Heart right ventricle (tissue), 16 donors: Measurements from ENCODE around the gene RARS1. TPM values are rescaled to one million over a fixed set of nuclear protein-coding genes. Genes with fewer than 3 reads are reported as not detected.

Experiments
- ATAC-seq, 8 donors: fragments of 200-7000 bp; cut with Tn5 transposase; one replicate each; pipeline ENCODE4 v1.9.1; 2020; ENCODE audit warnings: mild to moderate bottlenecking in 8 of 8, moderate library complexity in 8 of 8, moderate number of reproducible peaks in 1 of 8
- DNase-seq, 2 donors: peaks; one replicate each; pipeline ENCODE4 v3.0.0-alpha.2; 2020
- H3K27ac ChIP-seq, 10 donors: fragments of 200-600 bp; sonication (generic) in 2 of 10; one replicate each; pipeline versions ENCODE4 v1.5.0 to v1.8.0; 2020 to 2022; ENCODE audit warnings: mild to moderate bottlenecking in 3 of 10
- H3K27me3 ChIP-seq, 7 donors: fragments of 200-600 bp; one replicate each; pipeline ENCODE4 v1.8.0; 2021 to 2022; ENCODE audit warnings: mild to moderate bottlenecking in 2 of 7
- H3K36me3 ChIP-seq, 9 donors: fragments of 200-600 bp; sonication (generic) in 1 of 9; one replicate each; pipeline versions ENCODE4 v1.5.0 to v1.8.0; 2020 to 2022; ENCODE audit warnings: mild to moderate bottlenecking in 2 of 9
- H3K4me1 ChIP-seq, 9 donors: fragments of 200-600 bp; sonication (generic) in 1 of 9; one replicate each; pipeline versions ENCODE4 v1.5.0 to v1.8.0; 2020 to 2022; ENCODE audit warnings: mild to moderate bottlenecking in 4 of 9
- H3K4me3 ChIP-seq, 10 donors: fragments of 200-600 bp; sonication (generic) in 2 of 10; one replicate each; pipeline versions ENCODE4 v1.5.0 to v1.8.0; 2020 to 2022; ENCODE audit warnings: mild to moderate bottlenecking in 7 of 10, moderate library complexity in 2 of 10
- H3K9me3 ChIP-seq, 11 donors: fragments of 200-600 bp in 10 of 11; sonication (generic) in 2 of 11; one replicate each; pipeline versions ENCODE4 v1.5.0 to v1.8.0; 2013 to 2022; ENCODE audit warnings: mild to moderate bottlenecking in 2 of 11, control low read depth in 1 of 11, moderate library complexity in 1 of 11
- CTCF ChIP-seq, 9 donors: fragments of 200-600 bp; sonication (generic) in 2 of 9; IDR thresholded peaks; one replicate each; pipeline versions ENCODE4 v1.5.0 to v1.8.0; 2021 to 2022; ENCODE audit warnings: antibody characterized with exemption in 9 of 9, mild to moderate bottlenecking in 5 of 9, moderate library complexity in 1 of 9
- WGBS, 2 donors: extraction: QIAGEN DNeasy Blood & Tissue Kit; methylation state at CpG; one replicate each; pipeline ENCODE4 v1.1.7; 2013; ENCODE audit warnings: inconsistent platforms in 1 of 2; 5-methylcytosine and 5-hydroxymethylcytosine counted together
- intact Hi-C, 10 donors: fragments of 100-400 bp; cut with DNase I; formaldehyde crosslinking; loops; one replicate each; pipeline versions ENCODE4 v1.11.1 to v1.14.2; 2022
- polyA plus RNA-seq, 2 donors: library from polyadenylated mRNA; stranded (reverse); fragments of 200-250 nt; gene quantifications; one replicate each; pipeline ENCODE4 v1.2.3, GENCODE V29; 2013
- total RNA-seq, 10 donors: library from RNA; stranded (reverse); fragmentation: NEBNext Ultra II Directional in 3 of 10; extraction: Animal tissue kit (Norgen Biotek cat#: 25700) in 3 of 10; gene quantifications; one replicate each; pipeline versions ENCODE4 v1.2.1 to v1.2.4, GENCODE V29; 2021 to 2023
- donor health status: Arrhythmogenic right ventricular cardiomyopathy.
- donor health status: ischemic (EF 13 %, LVEDD 7.1; RV severe dilation, severe dysfunction).
- donor health status: healthy with polysubstance abuse.
- donor health status: DM: no; HTN: yes; CAD: no.
- donor health status: DM: no; HTN: no; CAD: no.
- donor health status: ischemic (EF 25% LVEDD 6.9; RV normal size, moderate dysfunction).
- donor health status: ischemic (EF 25% LVEDD 5.7; RV mildly dilated, moderate dysfunction).
- donor health status: healthy.
- donor health status: DM: yes; HTN: yes; CAD: no.
- donor health status: Ischemic cardiomyopathy.
- donor health status: ischemic (EF 35%, LVEDD 5.7; RV mildly dilated, moderate dysfunction).
- donor health status: nonischemic (EF 11% LVEDD 7.7; RV severe dilation, severe dysfunction).
- donor health status: DM: yes; HTN: yes; CAD: no.
- donor health status: PGD.
- donor health status: ischemic (EF 29% LVEDD 5.4; RV normal size, mild dysfunction).
- donor health status: nonischemic (EF 23%, LVEDD 6.1; RV moderate dilation, normal function).

The RARS1 gene
- total and polyA plus RNA-seq, 12 donors, result 22.4 to 52.5 (median 45.2) TPM

DNA sequence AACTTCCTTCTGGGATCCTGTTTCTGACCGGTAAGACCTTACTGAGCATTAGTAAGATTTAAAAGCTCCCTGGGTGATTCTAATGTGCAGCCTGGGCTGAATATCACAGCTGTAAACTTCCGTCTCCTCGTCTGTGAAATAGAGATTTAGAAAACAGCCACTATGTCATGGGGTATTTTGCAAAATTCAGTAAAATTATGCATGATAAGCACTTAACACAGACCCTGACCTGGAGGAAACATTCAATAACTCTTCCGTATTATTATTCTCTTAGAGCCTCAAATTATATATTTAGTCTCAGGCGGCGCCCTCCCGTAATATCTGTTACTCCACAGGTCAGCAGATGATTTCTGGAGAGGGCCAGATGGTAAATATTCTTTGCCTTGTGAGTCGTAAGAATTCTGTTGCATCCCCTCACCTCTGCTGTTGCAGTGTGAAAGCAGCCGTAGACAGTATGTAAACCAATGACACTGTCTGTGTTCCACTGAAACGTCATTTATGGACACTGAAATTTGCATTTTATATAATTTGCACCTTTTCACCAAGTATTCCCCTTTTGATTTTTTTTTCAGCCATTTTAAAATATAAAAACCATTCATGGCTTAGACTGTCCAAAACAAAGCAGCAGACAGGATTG is 39.2 kb upstream of the RARS1 start:
- intact Hi-C loops, result no loop called here
- TF ChIP-seq CTCF (IDR thresholded peaks at IDR 0.05), result no peak
- no peak overlapping the region for H3K4me3 ChIP-seq
- H3K27me3 ChIP-seq, result no peaks in the 10 kb centered on the region
- H3K36me3 ChIP-seq, result no peaks in the 10 kb centered on the region
- ATAC-seq (peak in 2 of 8 donors; percentile 15 to 20), DNase-seq (no peak)
- peaks cover 0 to 19% (median 5%) of the 10 kb centered on the region in 9 donors for H3K4me1 ChIP-seq
- H3K9me3 ChIP-seq, result no peaks in the 10 kb centered on the region
- WGBS, 2 donors, result 66 to 78% methylated on average over 10 of the region's 10 CpGs
- H3K27ac ChIP-seq, result peak overlapping the region in 2 of 10 donors; percentile 15 to 31

DNA sequence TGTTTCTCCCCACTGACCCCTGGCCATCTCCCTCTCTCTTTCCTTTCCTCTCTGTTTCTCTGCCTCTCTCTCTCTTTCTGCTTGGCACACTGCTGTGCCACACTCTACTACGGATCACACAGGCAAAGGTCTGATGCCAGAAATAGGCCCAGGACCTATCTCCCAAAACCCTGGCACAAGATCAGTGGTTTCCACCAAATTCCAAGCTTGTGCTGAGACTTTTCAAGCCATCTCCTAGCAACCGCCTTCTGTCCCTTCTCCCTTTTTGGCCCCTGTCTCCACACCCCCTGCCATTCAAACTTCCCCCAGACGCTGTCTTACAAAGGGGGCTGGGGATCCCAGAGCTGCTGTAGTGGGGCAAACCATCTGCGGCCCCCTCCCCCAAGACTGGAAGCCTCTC is 38.5 kb upstream of the RARS1 start:
- Histone ChIP-seq H3K9me3 (no peaks in the 10 kb centered on the region), H3K27ac (peak overlapping the region in 2 of 10 donors; percentile 15 to 31), H3K36me3 (no peaks in the 10 kb centered on the region), H3K4me1 (peaks cover 0 to 19% (median 5%) of the 10 kb centered on the region in 9 donors), H3K4me3 (no peak overlapping the region), H3K27me3 (no peaks in the 10 kb centered on the region)
- no peak for TF ChIP-seq CTCF (IDR thresholded peaks at IDR 0.05)
- WGBS, 2 donors, result 50 to 64% methylated on average over 4 of the region's 4 CpGs
- peak in 1 of 2 donors; percentile 20 for DNase-seq
- intact Hi-C loops, result no loop called here
- ATAC-seq, result peak in 7 of 8 donors; percentile 58 to 83 (median 79)

DNA sequence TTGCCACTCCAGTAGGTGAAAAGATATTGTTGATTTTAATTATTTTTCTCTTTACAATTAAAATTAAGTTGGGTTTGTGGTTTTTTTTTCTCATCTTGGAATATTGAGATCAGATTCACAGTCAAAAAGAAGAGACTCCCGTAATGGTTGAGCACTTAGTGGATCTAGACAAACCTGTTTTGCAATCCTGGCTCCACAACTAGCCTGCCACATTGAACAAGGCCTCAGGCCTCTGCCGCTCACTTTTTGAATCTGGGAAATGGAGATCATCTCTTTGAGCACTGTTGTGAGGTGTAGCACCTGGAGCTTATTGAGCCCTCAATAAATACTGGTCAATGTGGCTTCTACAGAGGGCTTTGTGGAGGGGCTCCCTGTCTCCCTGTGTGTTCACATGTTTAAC is 37.1 kb upstream of the RARS1 start:
- WGBS, 2 donors, result 88 to 96% methylated on average over 2 of the region's 2 CpGs
- intact Hi-C loops, result no loop called here
- Histone ChIP-seq H3K27me3 (no peaks in the 10 kb centered on the region), H3K27ac (no peak overlapping the region), H3K4me3 (no peak overlapping the region), H3K36me3 (no peaks in the 10 kb centered on the region), H3K9me3 (no peaks in the 10 kb centered on the region), H3K4me1 (peaks cover 0 to 17% (median 5%) of the 10 kb centered on the region in 9 donors)
- ATAC-seq (no peak), DNase-seq (no peak)
- no peak for TF ChIP-seq CTCF (IDR thresholded peaks at IDR 0.05)

DNA sequence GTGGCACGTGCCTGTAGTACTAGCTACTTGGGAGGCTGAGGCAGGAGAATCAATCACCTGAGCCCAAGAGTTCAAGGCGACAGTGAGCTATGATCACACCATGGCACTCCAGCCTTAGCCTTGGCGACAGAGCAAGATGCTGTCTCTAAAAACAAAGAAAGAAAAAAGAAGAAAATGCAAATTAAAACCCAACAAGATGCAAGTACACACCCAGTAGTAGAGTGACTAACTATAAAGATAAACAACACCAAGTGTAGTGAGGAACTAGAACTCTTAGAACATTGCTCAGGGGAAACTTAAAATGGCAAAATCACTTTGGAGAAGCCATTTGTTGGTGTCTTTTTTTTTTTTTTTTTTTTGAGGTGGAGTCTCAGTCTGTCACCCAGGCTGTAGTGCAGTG is 34.7 kb upstream of the RARS1 start:
- TF ChIP-seq CTCF (IDR thresholded peaks at IDR 0.05), result no peak
- Histone ChIP-seq H3K4me3 (no peak overlapping the region), H3K4me1 (peaks cover 0 to 15% (median 5%) of the 10 kb centered on the region in 9 donors), H3K36me3 (no peaks in the 10 kb centered on the region), H3K27me3 (peaks cover 0 to 3% (median 0%) of the 10 kb centered on the region in 7 donors), H3K27ac (no peak overlapping the region), H3K9me3 (no peaks in the 10 kb centered on the region)
- intact Hi-C loops, result no loop called here
- 92% methylated on average over 3 of the region's 3 CpGs for WGBS, 2 donors
- ATAC-seq, result no peak
- DNase-seq, result no peak
